ENCODE measurements around the gene KCNC1. TPM values are rescaled to one million over a fixed set of nuclear protein-coding genes. Genes with fewer than 3 reads are reported as not detected.

KCNC1 gene
- total RNA-seq (2012; rRNA removed) (not detected in 2 replicates), polyA plus RNA-seq (2012; rRNA removed) (0.03 and 0.11 TPM in 2 replicates), Bru-seq, nascent RNA (percentile 9 among the genes with signal in this experiment), BruChase-seq, experiment 1, labeled RNA remaining after a 6-hour chase (percentile 13 among the genes with signal in this experiment), BruChase-seq, experiment 2, labeled RNA remaining after a 2-hour chase (percentile 14 among the genes with signal in this experiment)
- 0.02 and 0.10 TPM in 2 replicates for polyA plus RNA-seq (2012; cell fraction: cytosol; rRNA removed)
- 0.11 and 0.22 TPM in 2 replicates for polyA plus RNA-seq (2012; cell fraction: nucleus; rRNA removed; ENCODE audit: low replicate concordance)
- long read RNA-seq, partial matches to known transcripts: 0 of 1 reads
- long read RNA-seq, other reads (novel, unspliced or antisense): 1 of 1 reads

GRCh38 chr11:17734418-17734911, at the start of gene KCNC1:
KCNC1 (plus strand) TSS chr11:17734781; CDS start chr11:17736003, 1,222 bp downstream.
- TF ChIP-seq RFX5 (IDR thresholded peaks at IDR 0.05; ENCODE audit: low read depth, low read length): no peak
- TF ChIP-seq, protein P1, sequence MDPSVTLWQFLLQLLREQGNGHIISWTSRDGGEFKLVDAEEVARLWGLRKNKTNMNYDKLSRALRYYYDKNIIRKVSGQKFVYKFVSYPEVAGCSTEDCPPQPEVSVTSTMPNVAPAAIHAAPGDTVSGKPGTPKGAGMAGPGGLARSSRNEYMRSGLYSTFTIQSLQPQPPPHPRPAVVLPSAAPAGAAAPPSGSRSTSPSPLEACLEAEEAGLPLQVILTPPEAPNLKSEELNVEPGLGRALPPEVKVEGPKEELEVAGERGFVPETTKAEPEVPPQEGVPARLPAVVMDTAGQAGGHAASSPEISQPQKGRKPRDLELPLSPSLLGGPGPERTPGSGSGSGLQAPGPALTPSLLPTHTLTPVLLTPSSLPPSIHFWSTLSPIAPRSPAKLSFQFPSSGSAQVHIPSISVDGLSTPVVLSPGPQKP (IDR thresholded peaks at IDR 0.05; ENCODE audit: borderline replicate concordance, low read depth, low read length): no peak
- TF ChIP-seq, protein P2, sequence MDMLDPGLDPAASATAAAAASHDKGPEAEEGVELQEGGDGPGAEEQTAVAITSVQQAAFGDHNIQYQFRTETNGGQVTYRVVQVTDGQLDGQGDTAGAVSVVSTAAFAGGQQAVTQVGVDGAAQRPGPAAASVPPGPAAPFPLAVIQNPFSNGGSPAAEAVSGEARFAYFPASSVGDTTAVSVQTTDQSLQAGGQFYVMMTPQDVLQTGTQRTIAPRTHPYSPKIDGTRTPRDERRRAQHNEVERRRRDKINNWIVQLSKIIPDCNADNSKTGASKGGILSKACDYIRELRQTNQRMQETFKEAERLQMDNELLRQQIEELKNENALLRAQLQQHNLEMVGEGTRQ (IDR thresholded peaks at IDR 0.05; ENCODE audit: low read depth, low read length): no peak
- TF ChIP-seq CHD1 (IDR thresholded peaks at IDR 0.05; ENCODE audit: low read depth, low read length): no peak
- no peak for TF ChIP-seq RCOR1 (IDR thresholded peaks at IDR 0.05; ENCODE audit: insufficient replicate concordance, low read length)
- no peak for TF ChIP-seq MAFK (IDR thresholded peaks at IDR 0.05; ENCODE audit: low read depth, low read length)
- no peak for TF ChIP-seq POLR2A (IDR thresholded peaks at IDR 0.05; ENCODE audit: low read depth, low read length)
- POLR2A ChIA-PET (ENCODE audit: unreplicated experiment): no interaction called here
- DNase-seq: peak; percentile 34

More at GRCh38 chr11:17734418-17734911, at the start of gene KCNC1:
- H2AFZ ChIP-seq (replicated peaks; ENCODE audit: low read length, poor library complexity): peak within 1 kb of the TSS; percentile 73
- no peak within 1 kb of the TSS for H2AK9ac ChIP-seq (replicated peaks; ENCODE audit: low read depth, low read length, poor library complexity)
- dilution Hi-C loops (cut with HindIII; ENCODE audit: low sequenced_read_pairs, unreplicated experiment) (loop anchor here (25.0 kb wide), 1 partner anchor 253 kb away; no protein-coding TSS in a partner anchor), in situ Hi-C loops (cut with MboI; ENCODE audit: low sequenced_read_pairs) (loop anchor here (5.0 kb wide), 1 partner anchor 243 kb away; no protein-coding TSS in a partner anchor), intact Hi-C loops (cut with micrococcal nuclease) (loop anchor here (5.0 to 10.0 kb wide), 3 partner anchors 88 to 590 kb away; partner anchors contain the start of genes GTF2H1, HPS5 and SAAL1)
- peak within 1 kb of the TSS; percentile 10 for H3K4me3 ChIP-seq (ENCODE audit: insufficient read depth, low read depth, low read length)
- no peak within 1 kb of the TSS for H3K23ac ChIP-seq (ENCODE audit: low read depth, low read length)
- peaks cover 2% of the 10 kb centered on the region; the same call in 1 of the 2 replicates for H3K9me3 ChIP-seq (ENCODE audit: control insufficient read depth, insufficient read depth, low read length)
- no peak within 1 kb of the TSS for H2BK15ac ChIP-seq (ENCODE audit: low read depth, low read length)
- no peak within 1 kb of the TSS for H3K18ac ChIP-seq (ENCODE audit: low read depth, low read length)
- H3K4me1 ChIP-seq (ENCODE audit: control insufficient read depth, insufficient read depth, low read length): no peaks in the 10 kb centered on the region
- peak; percentile 77 for ATAC-seq (ENCODE audit: low read depth)
- H2BK120ac ChIP-seq (ENCODE audit: low read depth, low read length): no peak within 1 kb of the TSS
- BruUV-seq (replicated peaks): no TSS peak
- H4K91ac ChIP-seq (ENCODE audit: insufficient read depth, low read depth, low read length): no peak within 1 kb of the TSS
- CTCF ChIA-PET: interaction anchor here (0.6 to 8.0 kb wide), 2 partner anchors 38 to 243 kb away, joined by 5 to 158 read pairs; no protein-coding TSS in a partner anchor
- 0 out of 2 replicates have a peak, but pooled peaks cover 6% of the 10 kb centered on the region for H4K20me1 ChIP-seq (ENCODE audit: insufficient read depth, low read length)
- H3K36me3 ChIP-seq (ENCODE audit: control insufficient read depth, insufficient read depth, low read length): no peaks in the 10 kb centered on the region
- no peak within 1 kb of the TSS for H3K27ac ChIP-seq (ENCODE audit: insufficient read depth, low read length)
- H4K8ac ChIP-seq (ENCODE audit: low read depth in 2 of 2, low read length in 2 of 2): no peak within 1 kb of the TSS
- no peak within 1 kb of the TSS for H3K9ac ChIP-seq (ENCODE audit: low read depth, low read length)
- no peak within 1 kb of the TSS for H3K4ac ChIP-seq (ENCODE audit: low read depth, low read length)
- H3K4me2 ChIP-seq (ENCODE audit: low read depth, low read length): peak within 1 kb of the TSS; percentile 54
- H2AK5ac ChIP-seq (ENCODE audit: low read depth, low read length): no peak within 1 kb of the TSS
- H2BK20ac ChIP-seq (ENCODE audit: low read depth, low read length): no peak within 1 kb of the TSS
- no peak within 1 kb of the TSS for H3K56ac ChIP-seq (ENCODE audit: extremely low read depth, insufficient read depth, low read length)
- no peak within 1 kb of the TSS for H3K14ac ChIP-seq (replicated peaks; ENCODE audit: low read depth, low read length)
- no peak within 1 kb of the TSS for H2BK5ac ChIP-seq (ENCODE audit: low read depth, low read length, poor library complexity, severe bottlenecking)
- H3K79me1 ChIP-seq (ENCODE audit: low read depth in 1 of 2, low read length in 2 of 2): no peaks in the 10 kb centered on the region
- no peak within 1 kb of the TSS for H4K5ac ChIP-seq (ENCODE audit: low read depth, low read length)
- WGBS, 2 experiments (ENCODE audit: extremely low coverage in 2 of 2, insufficient read length in 1 of 2): 1% methylated on average over 39 of the region's 66 CpGs; no CpG with 5 or more reads in 1 of the 2 experiments
- H3K9me1 ChIP-seq (ENCODE audit: insufficient read depth, low read length): no peaks in the 10 kb centered on the region
- peaks cover 61% of the 10 kb centered on the region for H3K27me3 ChIP-seq (ENCODE audit: control insufficient read depth, insufficient read depth, low read length)
